ENCODE results near the gene EID3.
"Not testable (repeated sequence)": the region's sequence is repeated elsewhere in the genome, so short reads cannot be mapped to it uniquely, and the experiment has no call there.

The EID3 gene

DNA sequence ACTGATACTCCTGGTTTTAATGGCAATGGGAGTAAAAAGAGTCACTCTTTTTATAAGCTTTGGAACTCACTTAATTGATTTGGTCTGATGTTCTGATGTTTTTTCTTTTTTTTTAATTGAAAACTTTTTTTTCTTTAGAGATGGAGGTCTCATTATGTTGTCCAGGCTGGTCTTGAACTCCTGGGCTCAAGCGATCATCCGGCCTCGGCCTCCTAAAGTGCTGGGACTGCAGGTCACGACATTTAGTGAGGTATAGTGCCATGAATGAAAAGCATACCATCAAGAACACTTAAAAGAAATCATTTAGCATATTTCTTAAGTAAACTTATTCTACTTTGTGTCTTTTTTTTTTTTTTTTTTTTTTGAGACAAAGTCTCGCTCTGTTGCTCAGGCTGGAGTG lies 12.7 kb upstream of the EID3 start:
- DNase-seq = no peak

DNA sequence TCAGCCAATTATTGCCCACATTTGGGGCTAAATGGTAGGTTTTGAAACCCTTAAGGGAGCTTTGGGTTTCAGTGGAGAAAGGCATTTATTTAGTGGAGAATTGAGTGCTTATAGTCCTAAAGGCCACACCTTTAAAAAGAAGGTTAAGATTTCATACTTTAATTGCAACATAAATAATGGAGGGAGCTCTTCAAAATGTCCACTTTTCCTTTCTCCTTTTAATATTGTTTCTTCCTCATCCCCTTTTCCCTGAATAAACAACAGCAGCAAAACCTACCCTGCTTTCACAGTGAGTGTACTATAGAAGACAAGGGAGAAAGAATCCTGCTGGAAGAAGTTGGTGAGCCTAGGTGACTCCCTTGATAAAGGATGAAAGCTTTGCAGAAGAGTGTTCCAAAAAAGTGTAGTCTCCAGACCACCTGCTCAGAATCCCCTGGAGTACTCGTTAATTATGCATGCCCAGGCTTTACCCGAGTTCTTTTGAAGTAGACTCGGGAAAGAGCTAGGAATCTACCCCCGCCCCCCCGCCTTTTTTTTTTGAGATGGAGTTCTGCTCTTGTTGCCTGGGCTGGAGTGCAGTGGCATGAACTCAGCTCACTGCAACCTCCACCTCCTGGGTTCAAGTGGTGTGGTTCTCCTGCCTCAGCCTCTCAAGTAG lies 11.5 kb upstream of the EID3 start:
- DNase-seq = no peak

DNA sequence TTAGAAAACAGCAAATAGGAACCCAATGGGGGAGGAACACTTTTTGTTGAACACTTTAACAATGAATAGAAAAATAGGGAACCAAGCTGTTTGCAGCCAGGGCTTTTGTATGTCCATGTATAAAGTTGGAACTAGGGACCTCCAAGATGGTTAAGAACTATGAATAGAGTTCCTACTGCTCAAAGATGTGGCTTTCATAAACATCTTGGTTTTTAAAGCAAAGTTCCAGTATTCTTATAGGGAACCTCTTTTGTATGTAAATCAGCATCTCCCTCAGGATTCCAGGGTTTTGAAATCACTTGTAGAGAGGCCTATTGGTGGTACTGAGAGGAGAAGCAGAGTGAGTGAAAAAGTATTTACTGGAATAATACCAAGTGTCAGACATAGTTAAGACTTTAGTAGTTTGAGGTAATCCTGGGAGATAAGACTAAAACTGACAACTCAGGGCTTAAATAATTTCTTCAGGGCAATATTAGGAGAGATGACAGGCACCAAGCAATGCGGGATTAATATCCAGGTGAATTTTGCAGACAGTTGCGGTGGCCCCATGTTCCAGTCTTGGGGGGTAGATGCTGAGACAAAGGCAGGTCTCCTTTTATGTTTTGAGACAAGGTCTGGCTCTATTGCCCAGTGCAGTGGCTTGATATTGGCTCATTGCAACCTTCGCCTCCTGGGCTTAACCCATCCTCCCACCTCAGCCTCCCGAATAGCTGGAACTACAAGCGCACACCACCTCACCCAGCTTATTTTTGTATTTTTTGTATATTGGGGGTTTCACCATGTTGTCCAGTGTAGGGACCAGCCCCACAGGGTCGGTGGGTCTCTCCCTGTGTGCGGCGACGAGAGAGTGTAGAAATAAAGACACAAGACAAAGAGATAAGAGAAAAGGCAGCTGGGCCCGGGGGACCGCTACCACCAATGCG lies 10.4 kb upstream of the EID3 start:
- DNase-seq = no peak

DNA sequence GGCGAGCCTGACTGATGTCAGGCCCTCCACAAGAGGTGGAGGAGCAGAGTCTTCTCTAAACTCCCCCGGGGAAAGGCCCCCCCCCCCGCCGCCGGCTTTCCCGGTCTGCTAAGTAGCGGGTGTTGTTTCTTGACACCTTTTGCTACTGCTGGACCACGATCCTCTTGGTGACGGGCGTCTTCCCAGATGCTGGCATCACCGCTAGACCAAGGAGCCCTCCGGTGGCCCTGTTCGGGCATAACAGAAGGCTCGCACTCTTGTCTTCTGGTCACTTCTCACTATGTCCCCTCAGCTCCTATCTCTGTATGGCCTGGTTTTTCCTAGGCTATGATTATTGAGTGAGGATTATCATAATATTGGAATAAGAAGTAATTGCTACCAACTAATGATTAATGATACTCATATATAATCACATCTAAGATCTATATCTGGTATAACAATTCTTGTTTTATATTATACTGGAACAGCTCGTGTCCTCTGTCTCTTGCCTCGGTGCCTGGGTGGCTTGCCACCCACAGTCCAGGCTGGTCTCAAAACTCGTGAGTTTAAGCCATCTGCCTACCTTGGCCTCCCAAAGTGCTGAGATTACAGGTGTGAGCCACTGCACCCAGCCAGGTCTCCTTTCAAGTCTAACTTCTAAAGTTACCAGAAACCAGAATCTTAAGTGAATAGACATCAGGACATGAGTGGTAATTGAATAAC lies 9.2 kb upstream of the EID3 start:
- DNase-seq = not testable (repeated sequence)

DNA sequence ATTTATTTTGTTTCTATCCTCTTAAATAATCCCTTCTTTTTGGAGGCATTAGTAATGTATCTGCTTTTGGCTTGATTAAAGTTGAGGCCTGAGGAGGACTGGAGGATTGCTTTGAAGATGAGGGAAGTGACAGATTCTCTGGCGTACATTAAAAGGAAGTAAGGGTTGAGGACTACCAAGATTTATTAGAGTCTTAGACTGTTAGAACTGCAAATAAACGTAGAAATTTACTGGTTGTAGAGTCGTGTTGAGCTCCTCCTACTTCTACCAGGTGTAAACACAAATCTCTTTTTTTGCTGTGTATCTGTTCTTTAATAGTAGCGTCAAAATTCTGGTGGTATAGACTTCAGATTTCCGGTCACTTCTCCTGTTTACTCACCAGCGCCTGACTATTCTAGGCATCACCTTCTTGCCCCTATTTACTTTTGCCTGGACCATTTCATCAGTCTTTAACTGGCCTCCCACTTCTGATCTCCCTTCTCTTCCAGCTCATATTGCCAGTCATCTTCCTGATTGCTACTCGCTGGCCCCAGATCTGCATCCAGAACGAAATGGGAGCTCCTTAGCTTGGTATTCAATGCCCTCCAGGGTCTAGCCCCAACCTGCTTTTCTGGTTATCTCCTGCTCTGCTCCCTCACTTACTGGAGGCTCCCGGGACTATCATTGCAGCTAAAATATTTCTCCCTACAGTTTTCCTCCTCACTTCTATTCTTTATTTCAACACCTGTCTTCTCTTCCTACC lies 8.4 kb upstream of the EID3 start:
- no peak for DNase-seq

DNA sequence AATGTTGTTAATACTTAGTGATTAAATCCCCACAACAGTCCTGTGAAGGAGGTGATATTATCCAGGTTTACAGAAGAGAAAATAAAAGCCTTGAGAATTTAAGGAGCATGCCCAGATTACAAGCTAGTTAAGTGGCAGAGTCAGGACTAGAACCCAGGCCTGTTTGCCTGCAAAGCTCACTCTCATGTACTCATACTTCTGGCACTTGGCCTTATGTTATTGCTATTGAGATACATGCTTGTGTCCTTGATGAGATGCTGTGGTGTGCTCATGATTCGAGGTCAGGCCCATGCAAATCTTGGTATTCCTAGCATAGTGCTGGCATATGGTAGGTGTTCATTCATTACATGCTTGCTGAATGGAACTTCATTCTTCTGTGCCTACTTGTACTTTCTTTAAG lies 7.6 kb upstream of the EID3 start:
- no peak for DNase-seq

DNA sequence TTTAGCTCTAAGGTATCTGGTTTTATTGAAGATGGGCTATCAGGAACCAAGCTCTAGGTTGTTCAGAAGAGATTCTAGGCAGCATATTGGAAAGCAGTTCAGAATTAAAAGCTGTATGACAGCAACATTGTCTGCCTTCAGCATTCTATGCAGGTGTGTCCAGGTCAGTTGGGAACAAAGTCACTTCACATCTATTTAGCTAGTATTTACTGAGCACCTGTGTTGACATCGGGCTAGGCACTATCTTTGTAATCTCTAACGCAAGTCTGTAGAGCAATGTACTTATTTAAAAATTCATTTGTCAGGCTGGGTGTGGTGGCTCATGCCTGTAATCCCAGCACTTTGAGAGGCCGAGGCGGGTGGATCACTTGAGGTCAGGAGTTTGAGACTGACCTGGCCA lies 6.8 kb upstream of the EID3 start:
- no peak for DNase-seq

DNA sequence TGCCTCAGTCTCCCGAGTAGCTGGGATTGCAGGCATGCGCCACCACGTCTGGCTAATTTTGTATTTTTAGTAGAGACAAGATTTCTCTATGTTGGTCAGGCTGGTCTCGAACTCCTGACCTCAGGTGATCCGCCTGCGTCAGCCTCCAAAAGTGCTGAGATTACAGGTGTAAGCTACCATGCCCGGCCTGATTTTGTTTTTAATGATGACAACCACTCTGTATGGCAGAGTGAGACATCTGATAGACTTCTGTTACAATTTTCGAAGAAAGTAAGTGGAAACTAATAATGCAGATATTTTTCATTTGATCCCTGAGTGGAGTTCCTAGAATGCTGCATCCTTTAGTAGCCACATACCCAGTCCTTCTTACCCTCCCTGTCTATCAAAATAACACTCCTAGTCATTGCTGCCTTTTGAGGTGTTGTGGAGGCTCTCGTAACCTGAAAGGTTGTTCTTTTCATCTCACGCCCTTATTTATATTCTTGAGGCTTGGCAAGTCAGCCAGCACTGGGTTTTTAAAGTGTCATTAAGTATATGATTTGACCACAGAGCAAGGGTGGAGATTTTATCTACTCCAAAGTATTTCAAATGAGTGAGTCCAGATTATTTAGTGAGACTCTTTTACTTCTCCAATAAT lies 5.9 kb upstream of the EID3 start:
- no peak for DNase-seq

DNA sequence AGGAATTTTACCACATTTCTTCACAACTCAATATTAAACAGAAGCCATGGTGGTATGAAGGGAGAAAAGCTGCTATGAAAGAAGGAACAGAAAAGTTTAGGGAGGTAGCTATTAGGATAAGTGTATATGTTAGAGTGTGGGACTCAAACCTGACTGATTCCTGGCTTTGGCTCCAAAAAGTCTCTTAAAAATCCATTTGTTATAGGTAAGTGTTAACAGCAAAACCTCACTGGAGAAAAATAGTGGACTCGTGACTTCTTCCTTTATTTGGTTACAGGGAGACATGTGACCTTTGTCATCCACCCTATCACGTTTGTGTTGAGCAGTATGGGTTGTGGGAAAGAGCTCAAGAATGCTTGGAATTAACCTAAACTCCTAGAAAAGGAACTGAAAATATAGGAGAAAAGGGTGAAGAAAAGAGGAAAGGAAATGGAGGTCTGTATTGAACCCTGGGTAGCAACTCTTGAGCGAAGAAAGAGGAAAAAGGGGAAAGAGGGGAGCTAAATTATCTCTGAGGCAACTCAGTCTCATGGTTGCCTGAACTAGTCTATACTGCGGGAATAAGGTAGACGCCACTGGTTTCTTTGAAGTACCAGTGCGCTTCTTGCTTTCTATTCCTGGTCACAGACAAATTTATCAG lies 3.6 kb upstream of the EID3 start:
- no peak for DNase-seq

DNA sequence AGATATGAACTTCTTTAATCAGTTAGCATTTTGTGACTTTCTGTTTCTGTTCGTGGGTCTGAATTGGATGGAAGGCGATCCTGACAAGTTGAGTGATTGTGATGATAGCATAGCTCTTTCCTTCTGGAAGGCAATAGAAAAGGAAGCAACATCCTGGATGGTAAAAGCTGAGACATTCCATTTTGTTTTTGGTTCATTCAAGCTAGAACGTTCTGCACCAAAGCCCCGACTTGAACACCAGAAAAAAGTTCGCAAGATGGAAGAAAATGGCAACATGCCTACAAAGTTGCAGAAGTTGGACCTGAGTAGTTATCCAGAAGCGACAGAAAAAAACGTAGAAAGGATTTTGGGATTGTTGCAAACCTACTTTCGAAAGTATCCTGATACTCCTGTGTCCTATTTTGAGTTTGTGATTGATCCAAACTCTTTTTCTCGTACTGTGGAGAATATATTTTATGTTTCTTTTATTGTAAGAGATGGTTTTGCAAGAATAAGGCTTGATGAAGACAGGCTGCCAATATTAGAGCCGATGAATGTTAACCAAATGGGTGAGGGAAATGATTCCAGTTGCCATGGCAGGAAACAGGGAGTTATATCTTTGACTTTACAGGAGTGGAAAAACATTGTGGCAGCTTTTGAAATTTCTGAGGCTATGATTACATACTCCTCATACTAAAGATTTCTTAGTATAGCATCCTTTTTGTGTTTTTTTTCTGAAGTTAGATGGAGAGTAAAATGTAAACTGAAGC lies 896 bp downstream of the EID3 start:
- DNase-seq = no peak

DNA sequence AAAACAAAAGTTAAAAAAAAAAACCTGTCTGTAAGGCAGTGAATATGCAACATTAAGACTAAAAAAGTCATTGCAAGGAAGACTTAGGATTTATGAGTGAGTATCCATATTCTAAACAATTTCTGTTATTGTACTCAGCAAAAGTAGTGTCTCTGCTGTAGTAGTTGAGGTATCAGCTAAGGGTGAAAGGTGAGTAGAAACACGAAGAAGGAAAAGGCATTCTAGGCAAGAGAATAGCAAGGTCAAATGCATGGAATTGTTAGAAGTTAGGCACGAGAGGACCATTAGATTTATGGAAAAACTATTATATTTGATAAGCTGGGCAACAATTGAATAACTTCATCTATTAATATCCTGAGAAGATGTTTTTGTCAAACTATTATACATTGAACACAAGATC lies 1.8 kb downstream of the EID3 start:
- DNase-seq = no peak

DNA sequence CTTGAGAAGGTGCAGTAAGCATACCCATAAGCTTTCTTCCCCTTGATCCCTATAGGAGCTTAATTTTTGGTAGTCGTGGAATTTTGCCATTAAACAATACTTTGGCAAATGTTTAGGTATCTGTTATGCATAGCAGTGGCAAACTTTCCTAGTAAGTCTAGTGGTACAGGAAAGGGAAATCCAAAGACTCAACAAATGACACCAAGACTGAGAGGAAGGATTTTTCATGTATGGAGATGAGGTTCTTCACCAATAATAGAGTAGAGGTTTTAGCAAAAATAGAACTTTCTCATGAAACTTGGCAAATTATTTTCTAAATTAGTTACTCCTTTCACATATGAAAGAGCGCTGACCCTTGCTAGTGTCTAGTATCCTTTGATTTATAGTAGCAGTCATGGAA lies 2.8 kb downstream of the EID3 start:
- no peak for DNase-seq

DNA sequence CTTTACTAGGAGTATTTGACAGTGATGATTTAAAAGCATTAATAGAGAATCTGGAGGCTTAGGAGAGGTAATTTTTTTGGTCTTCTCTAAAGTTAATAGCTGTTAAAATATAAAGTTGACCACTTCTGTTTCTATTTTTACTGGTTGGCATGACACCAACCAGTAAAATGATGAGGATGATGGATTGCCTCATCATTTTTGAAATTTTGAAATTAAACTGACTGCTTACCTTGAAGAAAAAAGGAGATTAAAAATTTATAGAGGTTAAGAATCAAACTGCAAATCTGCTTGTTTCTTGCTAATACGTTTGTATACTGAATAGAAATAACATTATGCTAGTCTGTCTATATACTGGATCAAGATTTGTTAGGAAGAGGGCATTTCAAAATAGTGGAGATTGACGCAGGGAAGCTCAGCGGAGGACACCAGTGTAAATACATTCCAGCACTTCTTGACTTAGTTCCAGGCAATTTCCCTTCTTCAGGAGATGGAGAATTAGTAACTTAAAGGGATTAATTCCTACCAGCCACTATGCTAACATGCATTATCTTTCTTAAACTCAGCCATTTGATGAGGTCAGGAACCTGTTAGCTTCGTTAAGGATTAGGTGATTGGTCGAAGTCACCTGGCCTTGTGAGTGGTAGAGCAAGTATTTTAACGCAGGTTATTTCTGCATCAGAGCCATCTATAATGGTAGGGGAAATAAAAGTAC lies 3.6 kb downstream of the EID3 start:
- no peak for DNase-seq

DNA sequence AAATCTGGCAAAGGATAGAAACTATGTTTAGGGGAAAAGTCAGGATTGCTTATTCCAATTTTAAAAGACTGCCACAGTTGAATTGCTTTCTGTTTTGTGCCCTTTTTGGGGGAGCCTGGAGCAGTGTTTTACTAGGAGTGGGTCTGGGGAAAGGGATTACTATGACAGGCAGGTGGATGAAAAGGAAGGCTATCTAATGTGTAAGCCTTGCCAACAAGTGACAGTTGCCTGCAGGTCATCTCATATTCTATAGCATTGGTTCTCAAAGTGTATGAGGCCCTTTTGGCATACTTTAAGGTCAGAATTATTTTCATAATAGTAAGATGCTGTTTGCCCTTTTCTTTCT lies 4.1 kb downstream of the EID3 start:
- DNase-seq = no peak

DNA sequence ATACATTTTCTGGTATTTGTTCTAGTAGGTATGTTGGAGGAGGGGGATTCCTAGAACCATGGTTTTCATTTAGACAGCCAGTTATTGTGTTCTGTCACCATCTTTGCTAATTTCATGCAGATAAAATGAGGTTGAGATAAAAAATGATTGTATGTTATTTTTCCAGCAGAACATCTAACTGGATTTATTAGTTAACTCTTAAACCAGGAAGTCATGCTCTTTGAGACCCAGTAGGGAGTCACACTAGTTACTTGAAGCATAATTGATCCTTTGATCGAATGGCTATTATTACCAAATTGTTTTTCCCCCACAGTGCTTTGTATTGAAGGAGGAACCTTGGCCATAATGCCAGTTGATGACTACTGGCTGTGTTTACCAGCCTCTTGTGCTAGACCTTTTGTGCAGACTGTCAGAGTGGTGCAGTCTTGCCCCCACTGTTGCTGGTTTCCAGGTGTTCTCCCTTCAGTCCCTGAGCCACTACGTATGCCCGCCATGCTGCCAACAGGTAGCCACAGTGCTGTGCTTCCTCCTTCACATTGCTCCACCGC lies 6.0 kb downstream of the EID3 start:
- DNase-seq = no peak

DNA sequence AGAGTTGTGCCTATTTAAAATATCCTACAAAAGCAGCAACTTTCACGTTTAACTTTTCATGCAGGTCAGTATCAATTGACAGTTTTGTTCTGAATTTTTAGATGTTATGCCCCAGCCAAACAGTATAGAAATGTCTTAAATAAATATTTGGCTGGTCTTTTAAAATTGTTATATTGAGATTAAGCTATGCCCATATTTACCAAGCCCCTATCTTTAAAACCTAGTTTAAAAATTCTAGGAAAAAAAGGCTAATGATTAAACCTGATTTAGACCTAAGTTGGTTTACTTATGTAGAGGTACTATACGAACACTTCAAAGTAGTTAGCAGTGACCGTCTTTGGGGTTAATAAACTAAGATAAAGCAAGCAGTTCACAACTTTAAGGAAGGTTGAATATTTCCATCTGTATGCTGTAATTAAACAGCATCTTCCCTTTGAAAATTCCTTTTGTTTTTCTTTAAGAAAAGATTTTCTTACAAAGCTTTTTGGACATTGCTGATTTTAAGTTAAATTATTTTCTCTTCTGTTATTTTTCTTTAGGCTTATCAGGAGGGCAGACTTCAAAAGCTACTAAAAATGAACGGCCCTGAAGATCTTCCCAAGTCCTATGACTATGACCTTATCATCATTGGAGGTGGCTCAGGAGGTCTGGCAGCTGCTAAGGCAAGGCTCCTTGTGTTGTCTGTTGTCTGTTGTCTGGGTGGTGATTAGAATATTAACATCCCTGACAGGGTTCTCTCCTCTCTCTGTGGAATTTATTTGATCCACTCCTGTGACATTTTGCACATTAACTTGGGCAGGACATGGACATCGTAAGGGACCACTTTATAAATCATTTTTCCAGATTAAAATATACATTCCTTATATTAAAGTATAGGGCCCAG lies 7.5 kb downstream of the EID3 start:
- DNase-seq = no peak

DNA sequence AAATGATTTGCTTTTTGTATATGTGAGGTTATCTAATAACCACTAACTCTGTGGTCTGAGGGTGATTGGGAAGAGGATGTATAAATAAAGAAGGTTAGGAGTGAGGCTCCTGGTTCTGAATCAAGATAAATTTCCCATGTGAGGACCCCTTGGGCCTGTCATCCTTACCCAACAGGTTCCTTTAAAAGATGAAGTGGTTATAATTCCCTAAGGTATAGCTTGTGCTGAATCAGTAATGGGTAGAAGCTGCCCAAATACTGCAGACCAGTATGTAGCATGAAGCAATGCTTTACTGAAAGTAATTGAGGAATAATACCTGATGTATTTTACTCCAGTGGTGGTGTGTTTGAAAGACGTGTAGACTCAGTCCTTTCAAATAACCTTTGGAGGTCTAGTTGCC lies 8.7 kb downstream of the EID3 start:
- no peak for DNase-seq

DNA sequence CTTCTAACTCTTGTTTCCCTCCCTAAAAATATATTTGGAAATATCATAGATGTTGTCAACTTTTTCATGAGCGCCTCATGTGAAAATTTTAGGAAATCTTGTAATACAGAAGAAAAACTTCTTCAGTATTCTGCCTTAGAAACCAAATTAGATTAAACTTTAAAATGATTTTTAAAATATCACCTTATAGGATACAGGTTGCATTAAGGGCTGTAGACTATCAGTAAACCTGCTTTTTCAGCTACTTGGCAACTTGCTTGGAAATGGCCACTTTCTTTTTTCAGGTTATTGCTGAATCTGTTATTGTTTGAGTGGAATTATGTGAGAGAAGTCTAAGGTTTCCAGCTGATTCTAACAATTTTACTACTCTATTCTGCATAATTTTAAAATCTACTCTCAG lies 9.1 kb downstream of the EID3 start:
- DNase-seq = no peak

DNA sequence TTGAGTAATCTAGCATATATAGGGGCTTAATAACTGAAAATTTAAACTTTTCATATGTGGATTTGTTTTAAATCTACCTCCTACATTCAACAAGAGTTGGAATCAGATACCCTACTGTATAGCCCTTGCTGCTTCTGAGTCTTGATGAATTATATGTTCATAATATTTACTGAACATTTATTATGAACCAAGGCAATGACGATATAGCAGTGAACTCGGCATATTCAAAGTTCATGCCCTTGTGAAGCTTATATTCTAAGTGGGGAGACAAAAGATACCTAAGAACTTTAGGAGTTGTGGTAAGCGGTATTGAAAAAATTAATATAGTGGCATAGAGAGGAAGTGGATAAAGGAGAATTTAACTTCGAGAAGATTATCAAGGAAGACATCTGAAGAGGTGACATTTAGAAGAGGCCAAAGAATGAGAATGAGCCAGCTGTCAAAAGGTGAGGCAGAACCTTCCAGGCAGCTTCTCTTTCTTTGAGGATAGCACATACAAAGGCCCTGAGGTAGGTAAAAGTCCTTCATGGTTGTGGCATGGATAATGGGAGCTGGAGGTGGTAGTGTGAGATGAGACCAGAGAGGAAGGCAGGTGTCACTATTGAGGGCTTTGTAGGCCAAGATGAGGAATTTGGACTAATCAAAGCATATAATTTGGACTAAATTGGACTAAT lies 10.2 kb downstream of the EID3 start:
- no peak for DNase-seq

Data from DMS153 (cell line).